HFFc6 (cell line): ENCODE results near the gene PCDHGC3. TPM values are rescaled to one million over a fixed set of nuclear protein-coding genes. Genes with fewer than 3 reads are reported as not detected.
"Not testable (repeated sequence)": the region's sequence is repeated elsewhere in the genome, so short reads cannot be mapped to it uniquely, and the experiment has no call there.

ENCODE experiments used
- DNase-seq: peaks from one replicate; pipeline ENCODE4 v3.0.0-alpha.2; 2018
- H3K27ac Mint-ChIP-seq: 2 replicates; pipeline ENCODE4 v1.8.0; 2020; ENCODE audit warnings: mild to moderate bottlenecking, mixed read lengths
- H3K27me3 Mint-ChIP-seq: 2 replicates; pipeline ENCODE4 v1.8.0; 2021; ENCODE audit warnings: mild to moderate bottlenecking, moderate library complexity, mixed read lengths; ENCODE audit not compliant: insufficient read depth
- H3K36me3 Mint-ChIP-seq: 2 replicates; pipeline ENCODE4 v1.8.0; 2021; ENCODE audit warnings: low read depth, mixed read lengths
- H3K4me1 Mint-ChIP-seq: 2 replicates; pipeline ENCODE4 v1.8.0; 2020; ENCODE audit warnings: low read depth, mixed read lengths
- H3K4me3 Mint-ChIP-seq: 2 replicates; pipeline ENCODE4 v1.8.0; 2020; ENCODE audit warnings: mild to moderate bottlenecking, moderate library complexity, mixed read lengths
- H3K9me3 Mint-ChIP-seq: 2 replicates; pipeline ENCODE4 v1.8.0; 2020; ENCODE audit warnings: mild to moderate bottlenecking, mixed read lengths
- long read RNA-seq: library from polyadenylated mRNA; unstranded; transcript quantifications from one replicate; pipeline ENCODE4 v2.0.0, GENCODE V29; 2019
- total RNA-seq, 6 experiments: library from RNA; stranded (reverse); fragmentation: NEBNext Ultra II Directional; extraction: Animal tissue kit (Norgen Biotek cat#: 25700); gene quantifications; 2 replicates in 1 of 6; 3 replicates in 5 of 6; pipeline ENCODE4 v1.2.3, GENCODE V29; 2021
- TF ChIP-seq, protein P1 (sequence below): fragments of 200-600 bp; sonication (generic); IDR thresholded peaks from 2 replicates; pipeline ENCODE4 v1.5.0; 2021; ENCODE audit warnings: antibody characterized with exemption, mild to moderate bottlenecking

PCDHGC3 gene
- total RNA-seq: 100 to 1,000 TPM; 126 to 150 (median 132) TPM
- long read RNA-seq, full-length matches to known transcripts: 10 of 44 reads
- long read RNA-seq, partial matches to known transcripts: 31 of 44 reads
- long read RNA-seq, other reads (novel, unspliced or antisense): 3 of 44 reads

DNA sequence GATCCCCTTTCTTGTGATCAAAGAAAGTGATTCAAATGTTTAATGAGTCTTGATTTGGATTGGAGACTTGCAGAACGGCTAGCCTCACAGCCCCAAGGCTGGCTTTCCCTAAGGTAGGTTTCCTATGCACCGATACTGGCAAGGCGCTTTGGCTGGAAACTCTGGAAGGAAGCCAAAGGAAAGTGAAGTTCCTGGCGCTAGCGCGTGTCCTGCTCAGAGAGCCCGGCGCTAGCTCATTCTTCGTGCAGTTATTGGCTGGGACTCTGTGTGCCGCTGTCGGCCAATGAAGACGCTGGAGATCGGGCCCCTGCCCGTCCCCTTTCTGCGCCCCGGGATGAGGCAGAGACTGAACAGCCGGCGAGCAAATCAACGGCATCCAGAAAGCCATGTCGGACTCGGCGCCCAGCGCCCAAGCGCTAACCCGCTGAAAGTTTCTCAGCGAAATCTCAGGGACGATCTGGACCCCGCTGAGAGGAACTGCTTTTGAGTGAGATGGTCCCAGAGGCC is at the start of gene PCDHGC3:
PCDHGC3 (plus strand) TSS at position 342 of the 507 bp plus-strand sequence; CDS start at position 493, 151 bp downstream.
- peak; percentile 97 for DNase-seq
- H3K4me3 Mint-ChIP-seq: peak within 1 kb of the TSS; percentile 96
- H3K27ac Mint-ChIP-seq: peak within 1 kb of the TSS; percentile 91
- TF ChIP-seq, protein P1, sequence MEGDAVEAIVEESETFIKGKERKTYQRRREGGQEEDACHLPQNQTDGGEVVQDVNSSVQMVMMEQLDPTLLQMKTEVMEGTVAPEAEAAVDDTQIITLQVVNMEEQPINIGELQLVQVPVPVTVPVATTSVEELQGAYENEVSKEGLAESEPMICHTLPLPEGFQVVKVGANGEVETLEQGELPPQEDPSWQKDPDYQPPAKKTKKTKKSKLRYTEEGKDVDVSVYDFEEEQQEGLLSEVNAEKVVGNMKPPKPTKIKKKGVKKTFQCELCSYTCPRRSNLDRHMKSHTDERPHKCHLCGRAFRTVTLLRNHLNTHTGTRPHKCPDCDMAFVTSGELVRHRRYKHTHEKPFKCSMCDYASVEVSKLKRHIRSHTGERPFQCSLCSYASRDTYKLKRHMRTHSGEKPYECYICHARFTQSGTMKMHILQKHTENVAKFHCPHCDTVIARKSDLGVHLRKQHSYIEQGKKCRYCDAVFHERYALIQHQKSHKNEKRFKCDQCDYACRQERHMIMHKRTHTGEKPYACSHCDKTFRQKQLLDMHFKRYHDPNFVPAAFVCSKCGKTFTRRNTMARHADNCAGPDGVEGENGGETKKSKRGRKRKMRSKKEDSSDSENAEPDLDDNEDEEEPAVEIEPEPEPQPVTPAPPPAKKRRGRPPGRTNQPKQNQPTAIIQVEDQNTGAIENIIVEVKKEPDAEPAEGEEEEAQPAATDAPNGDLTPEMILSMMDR: peak; percentile 64
- peaks cover 4% of the 10 kb centered on the region for H3K27me3 Mint-ChIP-seq
- H3K9me3 Mint-ChIP-seq: no peaks in the 10 kb centered on the region
- peaks cover 52% of the 10 kb centered on the region for H3K4me1 Mint-ChIP-seq
- H3K36me3 Mint-ChIP-seq: peaks cover 23% of the 10 kb centered on the region; the same call in 1 of the 2 replicates

DNA sequence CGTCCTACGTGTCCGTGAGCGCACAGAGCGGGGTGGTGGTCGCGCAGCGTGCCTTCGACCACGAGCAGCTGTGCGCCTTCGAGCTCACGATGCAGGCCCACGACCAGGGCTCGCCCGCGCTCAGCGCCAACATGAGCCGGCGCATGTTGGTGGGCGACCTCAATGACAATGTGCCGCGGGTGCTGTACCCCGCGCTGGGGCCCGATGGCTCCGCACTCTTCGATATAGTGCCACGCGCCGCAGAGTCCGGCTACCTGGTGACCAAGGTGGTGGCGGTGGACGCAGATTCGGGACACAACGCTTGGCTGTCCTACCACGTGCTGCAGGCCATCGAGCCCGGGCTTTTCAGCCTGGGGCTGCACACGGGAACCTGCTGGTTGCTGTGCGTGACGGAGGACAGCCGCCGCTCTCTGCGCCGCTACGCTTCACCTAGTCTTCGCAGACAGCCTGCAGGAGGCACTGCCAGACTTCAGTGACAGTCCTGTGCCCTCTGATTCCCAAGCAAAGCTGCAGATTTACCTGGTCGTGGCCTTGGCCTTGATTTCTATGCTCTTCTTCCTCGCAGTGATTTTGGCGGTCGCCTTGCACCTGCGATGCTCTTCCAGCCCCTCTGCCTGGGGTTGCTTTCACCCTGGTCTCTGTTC is 47.9 kb upstream of the PCDHGC3 start:
- TF ChIP-seq, protein P1: no peak
- peaks cover 29% of the 10 kb centered on the region for H3K4me1 Mint-ChIP-seq
- H3K27ac Mint-ChIP-seq: no peak overlapping the region
- no peak for DNase-seq
- H3K4me3 Mint-ChIP-seq: no peak overlapping the region
- H3K27me3 Mint-ChIP-seq: peaks cover 7% of the 10 kb centered on the region
- peaks cover 45% of the 10 kb centered on the region for H3K9me3 Mint-ChIP-seq
- H3K36me3 Mint-ChIP-seq: peaks cover 54% of the 10 kb centered on the region

DNA sequence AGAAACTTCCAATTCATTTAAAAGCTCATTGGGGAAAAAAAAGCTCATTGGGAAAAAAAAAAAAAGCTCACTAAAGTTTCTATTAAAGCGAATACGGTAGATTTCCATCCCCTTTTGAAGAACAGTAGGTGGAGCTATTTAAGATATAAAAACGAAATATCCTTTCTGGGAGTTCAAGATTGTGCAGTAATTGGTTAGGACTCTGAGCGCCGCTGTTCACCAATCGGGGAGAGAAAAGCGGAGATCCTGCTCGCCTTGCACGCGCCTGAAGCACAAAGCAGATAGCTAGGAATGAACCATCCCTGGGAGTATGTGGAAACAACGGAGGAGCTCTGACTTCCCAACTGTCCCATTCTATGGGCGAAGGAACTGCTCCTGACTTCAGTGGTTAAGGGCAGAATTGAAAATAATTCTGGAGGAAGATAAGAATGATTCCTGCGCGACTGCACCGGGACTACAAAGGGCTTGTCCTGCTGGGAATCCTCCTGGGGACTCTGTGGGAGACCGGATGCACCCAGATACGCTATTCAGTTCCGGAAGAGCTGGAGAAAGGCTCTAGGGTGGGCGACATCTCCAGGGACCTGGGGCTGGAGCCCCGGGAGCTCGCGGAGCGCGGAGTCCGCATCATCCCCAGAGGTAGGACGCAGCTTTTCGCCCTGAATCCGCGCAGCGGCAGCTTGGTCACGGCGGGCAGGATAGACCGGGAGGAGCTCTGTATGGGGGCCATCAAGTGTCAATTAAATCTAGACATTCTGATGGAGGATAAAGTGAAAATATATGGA is 45.2 kb upstream of the PCDHGC3 start, which contains the start of gene PCDHGA12:
PCDHGA12 (plus strand) TSS at position 176 of the 782 bp plus-strand sequence; CDS start at position 429, 253 bp downstream.
- peak; percentile 88 for DNase-seq
- peaks cover 5% of the 10 kb centered on the region for H3K27me3 Mint-ChIP-seq
- H3K4me1 Mint-ChIP-seq: peaks cover 35% of the 10 kb centered on the region
- TF ChIP-seq, protein P1: peak; percentile 83
- H3K9me3 Mint-ChIP-seq: peaks cover 43% of the 10 kb centered on the region
- peaks cover 52% of the 10 kb centered on the region for H3K36me3 Mint-ChIP-seq
- peak within 1 kb of the TSS; percentile 81 for H3K4me3 Mint-ChIP-seq
- peak within 1 kb of the TSS; percentile 76 for H3K27ac Mint-ChIP-seq

DNA sequence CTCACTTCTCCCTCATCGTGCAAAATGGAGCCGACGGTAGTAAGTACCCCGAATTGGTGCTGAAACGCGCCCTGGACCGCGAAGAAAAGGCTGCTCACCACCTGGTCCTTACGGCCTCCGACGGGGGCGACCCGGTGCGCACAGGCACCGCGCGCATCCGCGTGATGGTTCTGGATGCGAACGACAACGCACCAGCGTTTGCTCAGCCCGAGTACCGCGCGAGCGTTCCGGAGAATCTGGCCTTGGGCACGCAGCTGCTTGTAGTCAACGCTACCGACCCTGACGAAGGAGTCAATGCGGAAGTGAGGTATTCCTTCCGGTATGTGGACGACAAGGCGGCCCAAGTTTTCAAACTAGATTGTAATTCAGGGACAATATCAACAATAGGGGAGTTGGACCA is 44.5 kb upstream of the PCDHGC3 start:
- TF ChIP-seq, protein P1: no peak
- H3K27me3 Mint-ChIP-seq: peaks cover 5% of the 10 kb centered on the region
- no peak for DNase-seq
- H3K36me3 Mint-ChIP-seq: peaks cover 46% of the 10 kb centered on the region
- no peak overlapping the region; the same call in 1 of the 2 replicates for H3K4me3 Mint-ChIP-seq
- H3K9me3 Mint-ChIP-seq: peaks cover 43% of the 10 kb centered on the region
- H3K4me1 Mint-ChIP-seq: peaks cover 43% of the 10 kb centered on the region
- no peak overlapping the region for H3K27ac Mint-ChIP-seq

DNA sequence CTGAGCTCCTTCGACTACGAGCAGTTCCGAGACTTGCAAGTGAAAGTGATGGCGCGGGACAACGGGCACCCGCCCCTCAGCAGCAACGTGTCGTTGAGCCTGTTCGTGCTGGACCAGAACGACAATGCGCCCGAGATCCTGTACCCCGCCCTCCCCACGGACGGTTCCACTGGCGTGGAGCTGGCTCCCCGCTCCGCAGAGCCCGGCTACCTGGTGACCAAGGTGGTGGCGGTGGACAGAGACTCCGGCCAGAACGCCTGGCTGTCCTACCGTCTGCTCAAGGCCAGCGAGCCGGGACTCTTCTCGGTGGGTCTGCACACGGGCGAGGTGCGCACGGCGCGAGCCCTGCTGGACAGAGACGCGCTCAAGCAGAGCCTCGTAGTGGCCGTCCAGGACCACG is 43.5 kb upstream of the PCDHGC3 start:
- Mint-ChIP-seq H3K9me3 (peaks cover 34% of the 10 kb centered on the region), H3K4me1 (peaks cover 53% of the 10 kb centered on the region), H3K36me3 (peaks cover 38% of the 10 kb centered on the region)
- H3K27me3 Mint-ChIP-seq, DNase-seq, H3K27ac Mint-ChIP-seq, H3K4me3 Mint-ChIP-seq: not testable (repeated sequence)

DNA sequence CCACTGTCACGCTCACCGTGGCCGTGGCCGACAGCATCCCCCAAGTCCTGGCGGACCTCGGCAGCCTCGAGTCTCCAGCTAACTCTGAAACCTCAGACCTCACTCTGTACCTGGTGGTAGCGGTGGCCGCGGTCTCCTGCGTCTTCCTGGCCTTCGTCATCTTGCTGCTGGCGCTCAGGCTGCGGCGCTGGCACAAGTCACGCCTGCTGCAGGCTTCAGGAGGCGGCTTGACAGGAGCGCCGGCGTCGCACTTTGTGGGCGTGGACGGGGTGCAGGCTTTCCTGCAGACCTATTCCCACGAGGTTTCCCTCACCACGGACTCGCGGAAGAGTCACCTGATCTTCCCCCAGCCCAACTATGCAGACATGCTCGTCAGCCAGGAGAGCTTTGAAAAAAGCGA is 43.0 kb upstream of the PCDHGC3 start:
- peaks cover 57% of the 10 kb centered on the region for H3K4me1 Mint-ChIP-seq
- peak overlapping the region; percentile 28; the same call in 1 of the 2 replicates for H3K4me3 Mint-ChIP-seq
- not testable (repeated sequence) for H3K27me3 Mint-ChIP-seq, H3K27ac Mint-ChIP-seq, DNase-seq
- H3K9me3 Mint-ChIP-seq: peaks cover 33% of the 10 kb centered on the region
- H3K36me3 Mint-ChIP-seq: peaks cover 38% of the 10 kb centered on the region
